Right kidney (tissue), 1 donor: ENCODE measurements around the gene SPATA22.
"Not testable (repeated sequence)": the region's sequence is repeated elsewhere in the genome, so short reads cannot be mapped to it uniquely, and the experiment has no call there.

Experiments used
- DNase-seq: peaks from one replicate; pipeline ENCODE4 v3.0.0-alpha.2; 2016

The SPATA22 gene

GRCh38 chr17:3474212-3474611, 2.6 kb upstream of the SPATA22 start:
- peak; percentile 16 for DNase-seq

DNA sequence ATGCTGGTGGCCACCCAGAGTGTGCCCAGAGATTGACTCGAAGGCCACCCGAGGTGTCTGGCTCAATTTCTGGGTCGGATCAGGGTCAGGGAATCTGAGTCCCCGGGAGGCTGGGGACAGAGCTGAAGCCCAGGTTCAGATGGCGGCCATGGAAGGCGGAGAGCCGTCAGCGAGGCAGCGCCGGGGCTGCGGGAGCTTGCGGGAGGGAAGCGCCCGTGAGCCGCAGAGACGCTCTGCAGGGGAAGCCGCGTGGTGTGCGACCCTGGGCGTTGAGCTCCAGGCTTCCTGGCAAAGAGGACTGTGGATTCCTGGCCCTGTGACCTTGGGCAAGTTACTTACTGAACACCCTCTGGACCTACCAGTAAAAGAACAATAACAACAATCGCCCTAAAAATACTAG, 518 bp upstream of the SPATA22 start:
- no peak for DNase-seq

DNA sequence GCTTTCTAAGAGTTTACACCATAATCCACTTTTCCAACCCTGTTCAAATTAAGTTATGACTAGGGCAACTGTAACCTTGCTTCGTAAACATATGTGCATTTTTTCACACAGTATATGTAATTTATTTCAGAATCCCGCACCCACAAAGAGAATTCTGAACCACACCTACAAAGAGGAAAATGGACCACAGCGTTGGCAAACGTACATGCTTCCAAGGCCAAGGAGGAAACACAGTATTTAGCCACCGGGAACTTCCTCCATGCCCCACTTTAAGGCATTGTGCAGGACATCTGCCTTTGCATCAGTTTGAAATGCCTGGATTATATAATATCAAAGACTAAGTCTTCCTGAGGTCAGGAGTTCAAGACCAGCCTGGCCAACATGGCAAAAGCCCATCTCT, 2.1 kb downstream of the SPATA22 start:
- no peak for DNase-seq

DNA sequence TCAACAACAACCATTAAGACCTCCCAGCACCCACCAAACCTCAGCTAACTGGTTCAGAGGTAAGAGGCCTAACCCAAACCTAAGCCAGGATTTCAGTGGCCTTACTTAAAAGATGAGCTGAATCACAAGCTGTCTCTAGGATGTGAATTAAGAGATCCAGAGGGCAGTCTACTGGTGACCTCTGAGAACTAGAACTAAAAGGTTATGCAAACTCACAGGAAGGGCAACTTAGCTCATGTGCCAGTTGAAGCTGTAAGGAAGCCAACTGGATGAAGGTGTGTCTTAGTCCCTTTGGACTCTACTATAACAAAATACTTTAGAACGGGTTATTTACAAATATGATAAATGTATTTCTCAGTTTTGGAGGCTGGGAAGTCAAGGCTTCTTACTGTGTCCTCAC, 5.3 kb downstream of the SPATA22 start:
- DNase-seq, result not testable (repeated sequence)

- DNase-seq, result no peak
Observed at GRCh38 chr17:3448059-3448665, 23.5 kb downstream of the SPATA22 start.

- no peak for DNase-seq
Observed at GRCh38 chr17:3447625-3448024, 24.0 kb downstream of the SPATA22 start.

DNA sequence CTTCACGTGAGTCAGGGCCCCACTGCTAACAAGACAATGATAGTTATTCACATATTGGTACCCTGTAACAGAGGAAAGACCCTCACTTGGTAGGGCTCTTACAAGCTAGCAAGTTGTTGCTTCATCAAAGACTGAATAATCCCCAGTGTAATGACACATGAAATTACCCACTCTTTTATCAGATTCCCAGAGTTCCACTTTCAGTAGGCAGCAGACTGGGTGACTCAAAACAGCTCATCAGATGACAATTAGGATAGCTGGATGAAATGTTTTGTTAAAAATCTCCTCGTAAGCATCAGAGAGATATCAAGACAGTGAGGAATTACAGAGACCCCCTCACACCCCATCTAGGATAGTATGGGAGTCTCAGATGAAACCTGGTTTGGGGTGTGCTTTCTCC, 31.2 kb downstream of the SPATA22 start:
- DNase-seq, result no peak

- DNase-seq, result no peak
Observed at GRCh38 chr17:3438368-3438767, 33.3 kb downstream of the SPATA22 start.

GRCh38 chr17:3433741-3434140, 37.9 kb downstream of the SPATA22 start, which contains the start of gene OR1E2:
OR1E2 (minus strand) TSS chr17:3433841; CDS start chr17:3433841, 0 bp downstream.
- DNase-seq, result no peak

- not testable (repeated sequence) for DNase-seq
Observed at GRCh38 chr17:3433215-3433614, 38.4 kb downstream of the SPATA22 start.

DNA sequence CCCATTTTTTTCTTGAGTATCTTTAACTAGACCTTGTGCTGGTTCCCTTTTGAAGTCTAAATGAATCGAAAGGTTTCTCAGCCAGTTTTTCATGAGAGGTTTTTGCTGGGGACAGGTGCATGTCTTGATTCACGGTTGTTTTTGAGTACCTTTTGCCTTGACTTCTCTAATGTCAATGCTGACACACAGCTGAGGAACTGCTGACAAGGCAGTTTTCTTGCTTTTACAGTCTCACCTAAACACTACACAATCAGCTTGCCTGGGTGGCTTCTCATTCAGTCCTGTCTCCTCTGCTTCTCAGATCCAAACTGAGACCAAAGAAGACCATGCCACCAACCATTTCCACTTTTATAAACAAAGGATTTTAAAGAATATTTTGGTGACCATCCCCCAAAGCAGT, 53.4 kb downstream of the SPATA22 start:
- no peak for DNase-seq

DNA sequence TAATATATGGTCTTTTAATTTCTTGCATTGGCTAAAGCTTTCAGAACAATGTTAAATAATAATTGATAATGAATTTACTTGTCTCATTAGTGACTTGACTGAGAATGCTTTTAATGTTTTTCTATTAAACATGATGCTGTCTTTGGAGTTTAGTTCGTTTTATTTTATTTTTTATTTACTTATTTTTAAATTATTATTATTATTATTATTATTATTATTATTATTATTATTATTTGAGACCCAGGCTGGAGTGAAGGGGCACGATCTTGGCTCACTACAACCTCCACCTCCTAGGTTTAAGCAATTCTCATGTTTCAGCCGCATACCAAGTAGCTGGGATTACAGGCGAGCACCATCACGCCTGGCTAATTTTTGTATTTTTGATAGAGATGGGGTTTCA, 56.0 kb downstream of the SPATA22 start:
- no peak for DNase-seq

DNA sequence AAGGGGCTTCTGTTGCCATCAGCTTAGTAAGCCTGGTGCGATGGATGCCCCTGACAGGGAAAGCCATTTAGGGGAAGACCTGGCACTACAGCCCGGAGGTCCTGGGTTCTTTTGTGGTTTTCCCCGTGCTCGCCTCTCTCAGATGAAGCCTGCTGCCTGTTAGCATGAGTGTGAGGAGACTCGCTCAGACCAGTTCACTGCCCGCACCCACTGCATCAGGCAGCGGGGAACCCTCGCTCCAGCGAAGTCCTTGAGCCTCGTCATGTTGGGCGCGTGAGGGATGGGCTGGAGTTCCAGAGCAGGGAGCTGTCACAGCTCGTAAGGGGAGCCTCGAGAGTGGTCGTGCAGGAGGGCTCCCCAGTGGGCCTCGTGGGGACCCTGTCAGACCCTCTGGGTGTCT, 59.4 kb downstream of the SPATA22 start:
- not testable (repeated sequence) for DNase-seq

- no peak for DNase-seq
Observed at GRCh38 chr17:3411070-3411469, 60.5 kb downstream of the SPATA22 start, which contains the start of gene OR3A3. OR3A3 (plus strand) TSS chr17:3411370.

DNA sequence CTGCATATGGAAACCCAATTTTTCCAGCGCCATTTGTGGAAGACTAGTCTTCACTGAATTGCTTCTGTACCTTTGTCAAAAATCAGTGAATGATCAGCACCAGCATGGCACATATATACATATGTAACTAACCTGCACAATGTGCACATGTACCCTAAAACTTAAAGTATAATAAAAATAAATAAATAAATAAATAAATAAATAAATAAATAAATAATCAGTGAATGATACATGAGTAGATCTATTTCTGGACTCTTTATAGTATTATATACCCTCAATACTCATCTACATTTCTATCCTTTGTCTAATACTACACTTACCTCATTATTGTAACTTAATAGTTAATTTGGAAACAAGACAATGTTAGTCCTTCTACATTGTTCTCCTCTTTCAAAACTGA, 67.8 kb downstream of the SPATA22 start:
- DNase-seq, result not testable (repeated sequence)

- no peak for DNase-seq
Observed at GRCh38 chr17:3401786-3402185, 69.8 kb downstream of the SPATA22 start.

DNA sequence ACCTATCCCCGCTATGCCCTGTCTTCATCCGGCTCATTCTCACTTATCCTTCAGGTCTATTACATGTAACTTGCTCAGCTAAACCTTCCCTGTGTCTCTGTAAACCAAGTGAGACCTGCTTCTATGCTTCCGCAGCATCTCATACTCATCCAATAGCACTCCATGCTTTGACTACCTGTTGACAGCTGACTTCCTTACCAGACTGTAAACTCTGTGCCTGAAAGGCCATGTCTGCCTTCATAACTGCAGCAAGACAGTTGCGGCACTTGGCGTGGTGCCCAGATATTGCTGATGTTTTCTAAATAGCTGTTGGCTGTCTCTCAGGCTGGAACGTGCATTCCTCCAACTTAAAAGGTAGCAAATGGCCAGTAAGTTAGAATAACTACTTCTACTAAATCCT, 71.6 kb downstream of the SPATA22 start:
- no peak for DNase-seq

DNA sequence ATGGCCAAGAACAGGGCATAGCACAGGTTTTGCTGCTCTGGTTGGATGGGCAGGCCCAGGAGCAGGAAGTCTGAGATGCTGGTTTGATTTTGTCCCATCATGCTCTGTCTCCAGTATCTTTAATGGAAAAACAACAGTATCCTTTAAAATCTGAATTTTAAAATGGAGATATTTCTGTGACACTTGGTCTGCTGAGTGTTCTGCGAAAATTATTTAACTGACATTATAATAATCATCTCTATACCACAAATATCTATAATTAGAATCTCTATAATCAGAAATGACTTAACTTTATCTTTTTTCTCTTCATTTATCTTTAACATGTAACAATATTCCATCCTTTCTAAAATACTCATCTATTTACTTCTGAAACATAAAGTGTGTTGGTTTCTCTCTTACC, 73.3 kb downstream of the SPATA22 start, which contains the start of gene OR1E1:
Gene OR1E1 (minus strand): TSS at position 101 of the 400 bp plus-strand sequence. CDS start 0 bp downstream, at position 101.
- DNase-seq, result no peak

- DNase-seq, result not testable (repeated sequence)
Observed at GRCh38 chr17:3397801-3398200, 73.8 kb downstream of the SPATA22 start.
